Inferior parietal cortex (tissue), 1 donor: ENCODE measurements around the gene GALNT17.
A peak's percentile ranks its signal among the peaks of the same experiment; 100 is the strongest.
"Not testable (repeated sequence)": the region's sequence is repeated elsewhere in the genome, so short reads cannot be mapped to it uniquely, and the experiment has no call there.

Experiments
- DNase-seq: peaks from one replicate; pipeline ENCODE4 v3.0.0-alpha.2; 2016; ENCODE audit errors: extremely low spot score

GALNT17 gene

GRCh38 chr7:71235253-71235652 lies 103.3 kb downstream of the GALNT17 start:
- no peak for DNase-seq

GRCh38 chr7:71236230-71237105 lies 104.5 kb downstream of the GALNT17 start:
- no peak for DNase-seq

GRCh38 chr7:71237945-71238344 lies 106.0 kb downstream of the GALNT17 start:
- no peak for DNase-seq

GRCh38 chr7:71238581-71239295 lies 106.8 kb downstream of the GALNT17 start:
- no peak for DNase-seq

GRCh38 chr7:71239586-71240268 lies 107.8 kb downstream of the GALNT17 start:
- DNase-seq, result peak; percentile 51

- no peak for DNase-seq
Observed at GRCh38 chr7:71243736-71244410, 111.9 kb downstream of the GALNT17 start.

- no peak for DNase-seq
Observed at GRCh38 chr7:71245038-71245437, 113.1 kb downstream of the GALNT17 start.

GRCh38 chr7:71251706-71252105 lies 119.8 kb downstream of the GALNT17 start:
- no peak for DNase-seq

GRCh38 chr7:71254751-71255150 lies 122.8 kb downstream of the GALNT17 start:
- DNase-seq, result peak; percentile 71

GRCh38 chr7:71255537-71256178 lies 123.7 kb downstream of the GALNT17 start:
- no peak for DNase-seq

- DNase-seq, result no peak
Observed at GRCh38 chr7:71261066-71261465, 129.1 kb downstream of the GALNT17 start.

- not testable (repeated sequence) for DNase-seq
Observed at GRCh38 chr7:71262834-71263233, 130.9 kb downstream of the GALNT17 start.

GRCh38 chr7:71264005-71264404 lies 132.1 kb downstream of the GALNT17 start:
- no peak for DNase-seq

GRCh38 chr7:71266912-71267311 lies 135.0 kb downstream of the GALNT17 start:
- no peak for DNase-seq

GRCh38 chr7:71267734-71268469 lies 136.0 kb downstream of the GALNT17 start:
- DNase-seq, result no peak

- DNase-seq, result no peak
Observed at GRCh38 chr7:71270558-71270957, 138.6 kb downstream of the GALNT17 start.

- DNase-seq, result no peak
Observed at GRCh38 chr7:71271203-71271602, 139.3 kb downstream of the GALNT17 start.

- DNase-seq, result no peak
Observed at GRCh38 chr7:71272509-71273490, 140.9 kb downstream of the GALNT17 start.

GRCh38 chr7:71278257-71278656 lies 146.3 kb downstream of the GALNT17 start:
- no peak for DNase-seq
